H9 (cell line): ENCODE data around the gene GPR108. TPM values are rescaled to one million over a fixed set of nuclear protein-coding genes. Genes with fewer than 3 reads are reported as not detected.

ENCODE experiments used
- DNase-seq: peaks from one replicate; pipeline ENCODE4 v3.0.0-alpha.2; 2017
- H2AFZ ChIP-seq: one replicate; pipeline ENCODE4 v1.6.1; 2013; ENCODE audit warnings: mild to moderate bottlenecking, low read length, control low read depth, moderate library complexity
- H2AK5ac ChIP-seq: 2 replicates; pipeline ENCODE4 v1.6.1; 2013; ENCODE audit warnings: low read length, control low read depth, mixed read lengths; ENCODE audit not compliant: insufficient read length
- H2BK120ac ChIP-seq: one replicate; pipeline ENCODE4 v1.6.1; 2013; ENCODE audit warnings: low read depth, mild to moderate bottlenecking, low read length, control low read depth, inconsistent platforms; ENCODE audit not compliant: poor library complexity, severe bottlenecking
- H2BK12ac ChIP-seq: 2 replicates; pipeline ENCODE4 v1.6.1; 2013; ENCODE audit warnings: low read length, control low read depth, mixed read lengths, low read depth; ENCODE audit not compliant: insufficient read length
- H2BK15ac ChIP-seq: 2 replicates; pipeline ENCODE4 v1.6.1; 2013; ENCODE audit warnings: low read depth, low read length, control low read depth
- H2BK20ac ChIP-seq: one replicate; pipeline ENCODE4 v1.6.1; 2013; ENCODE audit warnings: low read depth, mild to moderate bottlenecking, low read length, control low read depth, inconsistent platforms; ENCODE audit not compliant: poor library complexity, severe bottlenecking
- H2BK5ac ChIP-seq: 2 replicates; pipeline ENCODE4 v1.6.1; 2013; ENCODE audit warnings: low read length, control low read depth, mixed read lengths; ENCODE audit not compliant: insufficient read length
- H3K14ac ChIP-seq: 2 replicates; pipeline ENCODE4 v1.6.1; 2013; ENCODE audit warnings: low read length, control low read depth; ENCODE audit not compliant: insufficient read depth
- H3K18ac ChIP-seq: 2 replicates; pipeline ENCODE4 v1.6.1; 2013; ENCODE audit warnings: low read depth, mild to moderate bottlenecking, mixed read lengths, low read length, control low read depth; ENCODE audit not compliant: insufficient read length
- H3K23ac ChIP-seq: 2 replicates; pipeline ENCODE4 v1.6.1; 2013; ENCODE audit warnings: low read length, control low read depth, mixed read lengths, low read depth; ENCODE audit not compliant: insufficient read length
- H3K23me2 ChIP-seq: 2 replicates; pipeline ENCODE4 v1.6.1; 2013; ENCODE audit warnings: low read depth, mild to moderate bottlenecking, mixed read lengths, low read length, control low read depth; ENCODE audit not compliant: insufficient read length, poor library complexity, severe bottlenecking
- H3K27ac ChIP-seq: 2 replicates; pipeline ENCODE4 v1.5.1; 2013; ENCODE audit warnings: low read length, control low read depth, mixed read lengths, low read depth; ENCODE audit not compliant: insufficient read length
- H3K27me3 ChIP-seq: 2 replicates; pipeline ENCODE4 v1.6.1; 2013; ENCODE audit warnings: low read length, control low read depth, inconsistent platforms; ENCODE audit not compliant: insufficient read depth
- H3K4ac ChIP-seq: 2 replicates; pipeline ENCODE4 v1.6.1; 2013; ENCODE audit warnings: low read depth, mild to moderate bottlenecking, control low read depth, inconsistent platforms, low read length, moderate library complexity
- H3K4me1 ChIP-seq: 2 replicates; pipeline ENCODE4 v1.6.1; 2013; ENCODE audit warnings: low read length, control low read depth, inconsistent platforms; ENCODE audit not compliant: insufficient read depth
- H3K4me2 ChIP-seq: 2 replicates; pipeline ENCODE4 v1.6.1; 2013; ENCODE audit warnings: low read length, control low read depth, mixed read lengths; ENCODE audit not compliant: insufficient read length, insufficient read depth
- H3K56ac ChIP-seq: 2 replicates; pipeline ENCODE4 v1.6.1; 2013; ENCODE audit warnings: low read depth, mild to moderate bottlenecking, mixed read lengths, low read length, control low read depth; ENCODE audit not compliant: insufficient read length
- H3K79me1 ChIP-seq: 2 replicates; pipeline ENCODE4 v1.6.1; 2013; ENCODE audit warnings: low read depth, mild to moderate bottlenecking, moderate library complexity, low read length, control low read depth, inconsistent platforms; ENCODE audit not compliant: insufficient read depth, poor library complexity, severe bottlenecking
- H3K79me2 ChIP-seq: 2 replicates; pipeline ENCODE4 v1.6.1; 2013; ENCODE audit warnings: low read length, control low read depth, inconsistent platforms; ENCODE audit not compliant: insufficient read depth
- H3K9ac ChIP-seq: 2 replicates; pipeline ENCODE4 v1.6.1; 2013; ENCODE audit warnings: low read length, control low read depth, mixed read lengths; ENCODE audit not compliant: insufficient read length; ENCODE audit errors: extremely low read depth
- H3K9me3 ChIP-seq: one replicate; pipeline ENCODE4 v1.6.1; 2013; ENCODE audit warnings: low read depth, low read length, inconsistent platforms; ENCODE audit not compliant: control insufficient read depth
- H3T11ph ChIP-seq: one replicate; pipeline ENCODE4 v1.6.1; 2013; ENCODE audit warnings: mild to moderate bottlenecking, low read length, control low read depth, inconsistent platforms
- H4K20me1 ChIP-seq: one replicate; pipeline ENCODE4 v1.6.1; 2013; ENCODE audit not compliant: control insufficient read depth, insufficient read length, insufficient read depth
- H4K5ac ChIP-seq: 2 replicates; pipeline ENCODE4 v1.6.1; 2013; ENCODE audit warnings: low read depth, mild to moderate bottlenecking, mixed read lengths, low read length, control low read depth; ENCODE audit not compliant: insufficient read length
- H4K8ac ChIP-seq: replicated peaks from 2 replicates; pipeline ENCODE4 v1.6.1; 2013; ENCODE audit warnings: low read length, control low read depth, mixed read lengths, low read depth; ENCODE audit not compliant: insufficient read length
- H4K91ac ChIP-seq: 2 replicates; pipeline ENCODE4 v1.6.1; 2013; ENCODE audit warnings: low read depth, mild to moderate bottlenecking, moderate library complexity, mixed read lengths, low read length, control low read depth; ENCODE audit not compliant: insufficient read length
- H3K27ac Mint-ChIP-seq, 3 experiments: 2 replicates in 2 of 3; 3 replicates in 1 of 3; pipeline ENCODE4 v1.8.0; 2020 to 2021; ENCODE audit warnings: mixed read lengths in 3 of 3, mild to moderate bottlenecking in 1 of 3, moderate library complexity in 1 of 3
- H3K27me3 Mint-ChIP-seq: 2 replicates; pipeline ENCODE4 v1.8.0; 2021; ENCODE audit warnings: low read depth, mild to moderate bottlenecking, moderate library complexity, mixed read lengths
- H3K36me3 Mint-ChIP-seq, 3 experiments: 2 replicates in 2 of 3; 3 replicates in 1 of 3; pipeline ENCODE4 v1.8.0; 2020 to 2021; ENCODE audit warnings: low read depth in 3 of 3, mixed read lengths in 3 of 3; ENCODE audit not compliant: insufficient read depth in 1 of 3
- H3K4me1 Mint-ChIP-seq, 2 experiments: 2 replicates each; pipeline ENCODE4 v1.8.0; 2020; ENCODE audit warnings: mixed read lengths in 2 of 2
- H3K4me3 Mint-ChIP-seq, 2 experiments: 2 replicates in 1 of 2; 3 replicates in 1 of 2; pipeline ENCODE4 v1.8.0; 2020 to 2021; ENCODE audit warnings: mild to moderate bottlenecking in 2 of 2, mixed read lengths in 2 of 2, moderate library complexity in 1 of 2
- H3K9me3 Mint-ChIP-seq, 2 experiments: 2 replicates in 1 of 2; 3 replicates in 1 of 2; pipeline ENCODE4 v1.8.0; 2020; ENCODE audit warnings: mild to moderate bottlenecking in 2 of 2, mixed read lengths in 2 of 2, moderate library complexity in 1 of 2
- WGBS: extraction: QIAGEN DNeasy Blood & Tissue Kit; methylation state at CpG from one replicate; pipeline ENCODE4 v1.1.7; 2013; ENCODE audit warnings: missing lambda C conversion rate, low lambda C conversion rate, mixed read lengths; ENCODE audit not compliant: insufficient read length; ENCODE audit errors: extremely low coverage; 5-methylcytosine and 5-hydroxymethylcytosine counted together
- total RNA-seq: library from RNA; stranded (reverse); gene quantifications from 2 replicates; pipeline ENCODE4 v1.2.1, GENCODE V29; 2021
- TF ChIP-seq, protein P1 (sequence below): fragments of 200-600 bp; sonication (generic); conservative IDR thresholded peaks from 3 replicates; pipeline ENCODE4 v1.8.0; 2021; ENCODE audit warnings: antibody characterized with exemption, mild to moderate bottlenecking

GPR108 gene
- total RNA-seq, 1 experiment from 2014 or later, result 38.2 TPM

DNA sequence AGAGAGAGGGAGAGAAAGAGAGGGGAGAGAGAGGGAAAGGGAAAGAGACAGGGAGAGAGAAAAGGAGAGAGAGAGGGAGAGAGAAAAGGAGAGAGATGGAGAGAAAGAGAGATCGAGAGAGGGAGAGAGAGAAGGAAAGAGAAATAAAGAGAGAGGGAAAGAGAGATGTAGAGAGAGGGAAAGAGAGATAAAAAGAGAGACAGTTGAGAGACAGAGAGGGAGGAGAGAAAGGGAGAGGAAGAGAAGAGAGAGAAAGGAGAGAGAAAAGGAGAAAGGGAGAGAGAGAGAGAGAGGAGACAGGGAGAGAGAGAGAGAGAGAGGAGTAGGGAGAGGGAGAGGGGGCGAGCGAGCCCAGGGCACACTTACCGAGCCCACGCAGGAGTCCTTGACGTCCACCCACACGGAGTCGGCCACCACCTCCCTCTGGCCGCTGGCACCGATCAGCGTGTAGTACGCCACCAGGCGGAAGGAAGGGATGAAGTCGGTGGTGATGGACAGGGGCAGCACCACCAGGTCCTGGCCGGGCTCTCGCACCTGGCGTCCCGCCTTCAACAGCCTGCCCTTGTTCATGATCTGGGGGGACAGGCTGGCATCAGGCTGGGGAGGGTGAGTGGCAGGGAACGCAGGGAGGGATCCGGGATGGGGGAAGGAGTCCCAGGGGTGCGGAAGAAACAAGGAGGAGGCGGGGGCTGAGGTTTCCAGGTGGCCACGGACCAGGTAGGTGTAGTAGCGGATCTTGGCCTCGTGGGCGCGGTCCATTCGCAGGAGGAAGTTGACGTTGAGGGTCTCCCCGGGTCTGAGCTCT is 26.9 kb downstream of the GPR108 start:
- TF ChIP-seq, protein P1, sequence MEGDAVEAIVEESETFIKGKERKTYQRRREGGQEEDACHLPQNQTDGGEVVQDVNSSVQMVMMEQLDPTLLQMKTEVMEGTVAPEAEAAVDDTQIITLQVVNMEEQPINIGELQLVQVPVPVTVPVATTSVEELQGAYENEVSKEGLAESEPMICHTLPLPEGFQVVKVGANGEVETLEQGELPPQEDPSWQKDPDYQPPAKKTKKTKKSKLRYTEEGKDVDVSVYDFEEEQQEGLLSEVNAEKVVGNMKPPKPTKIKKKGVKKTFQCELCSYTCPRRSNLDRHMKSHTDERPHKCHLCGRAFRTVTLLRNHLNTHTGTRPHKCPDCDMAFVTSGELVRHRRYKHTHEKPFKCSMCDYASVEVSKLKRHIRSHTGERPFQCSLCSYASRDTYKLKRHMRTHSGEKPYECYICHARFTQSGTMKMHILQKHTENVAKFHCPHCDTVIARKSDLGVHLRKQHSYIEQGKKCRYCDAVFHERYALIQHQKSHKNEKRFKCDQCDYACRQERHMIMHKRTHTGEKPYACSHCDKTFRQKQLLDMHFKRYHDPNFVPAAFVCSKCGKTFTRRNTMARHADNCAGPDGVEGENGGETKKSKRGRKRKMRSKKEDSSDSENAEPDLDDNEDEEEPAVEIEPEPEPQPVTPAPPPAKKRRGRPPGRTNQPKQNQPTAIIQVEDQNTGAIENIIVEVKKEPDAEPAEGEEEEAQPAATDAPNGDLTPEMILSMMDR, result peak; percentile 63
- H2AFZ ChIP-seq, result no peak overlapping the region
- no peaks in the 10 kb centered on the region for H3K23me2 ChIP-seq
- H3K23ac ChIP-seq, result no peak overlapping the region
- no peak overlapping the region for H3K18ac ChIP-seq
- no peak overlapping the region for H2BK20ac ChIP-seq
- no peak overlapping the region for H2AK5ac ChIP-seq
- peak; percentile 65 for DNase-seq
- H3K79me1 ChIP-seq, result no peaks in the 10 kb centered on the region
- H3K4me1 Mint-ChIP-seq, result peaks cover 14 to 29% of the 10 kb centered on the region in 2 experiments
- H3K9me3 Mint-ChIP-seq, result peaks cover 3 to 8% of the 10 kb centered on the region in 2 experiments
- no peak overlapping the region for H4K8ac ChIP-seq
- no peak overlapping the region for H2BK120ac ChIP-seq
- no peaks in the 10 kb centered on the region for H3K4me1 ChIP-seq
- H4K91ac ChIP-seq, result no peak overlapping the region
- H4K20me1 ChIP-seq, result no peaks in the 10 kb centered on the region
- no peak overlapping the region for H3T11ph ChIP-seq
- peaks cover 53% of the 10 kb centered on the region for H3K27me3 Mint-ChIP-seq
- H2BK12ac ChIP-seq, result no peak overlapping the region
- H3K9ac ChIP-seq, result no peak overlapping the region
- WGBS, result 100% methylated on average over 1 of the region's 30 CpGs
- no peaks in the 10 kb centered on the region; a peak in 1 of 7 replicates for H3K36me3 Mint-ChIP-seq
- H3K56ac ChIP-seq, result no peak overlapping the region
- H3K4ac ChIP-seq, result no peak overlapping the region
- H3K27me3 ChIP-seq, result no peaks in the 10 kb centered on the region; the same call in 1 of the 2 replicates
- no peaks in the 10 kb centered on the region for H3K79me2 ChIP-seq
- H3K14ac ChIP-seq, result no peak overlapping the region
- no peak overlapping the region for H3K27ac Mint-ChIP-seq
- H3K4me2 ChIP-seq, result peak overlapping the region; percentile 18
- no peak overlapping the region for H3K27ac ChIP-seq
- peak overlapping the region; percentile 55 to 81 for H3K4me3 Mint-ChIP-seq
- H3K9me3 ChIP-seq, result no peaks in the 10 kb centered on the region
- H2BK5ac ChIP-seq, result no peak overlapping the region
- no peak overlapping the region for H2BK15ac ChIP-seq
- H4K5ac ChIP-seq, result no peak overlapping the region
